ENCODE results near the gene NKAIN2. TPM values are rescaled to one million over a fixed set of nuclear protein-coding genes. Genes with fewer than 3 reads are reported as not detected.

The NKAIN2 gene
- total and polyA plus RNA-seq, 7 donors, result under 0.01 to 4.4 (median 0.75) TPM; not detected in 1

- DNase-seq, result no peak
- H3K27me3 ChIP-seq, result no peaks in the 10 kb centered on the region
- intact Hi-C loops (cut with DNase I), result no loop called here
- 93% methylated on average over 8 of the region's 8 CpGs for WGBS, 2 donors
- no peak overlapping the region for H3K4me3 ChIP-seq
- H3K9me3 ChIP-seq, result no peaks in the 10 kb centered on the region
- TF ChIP-seq POLR2A (IDR thresholded peaks at IDR 0.05) (no peak), EP300 (IDR thresholded peaks at IDR 0.05) (no peak), POLR2AphosphoS5 (IDR thresholded peaks at IDR 0.05) (no peak)
- TF ChIP-seq, protein P1, sequence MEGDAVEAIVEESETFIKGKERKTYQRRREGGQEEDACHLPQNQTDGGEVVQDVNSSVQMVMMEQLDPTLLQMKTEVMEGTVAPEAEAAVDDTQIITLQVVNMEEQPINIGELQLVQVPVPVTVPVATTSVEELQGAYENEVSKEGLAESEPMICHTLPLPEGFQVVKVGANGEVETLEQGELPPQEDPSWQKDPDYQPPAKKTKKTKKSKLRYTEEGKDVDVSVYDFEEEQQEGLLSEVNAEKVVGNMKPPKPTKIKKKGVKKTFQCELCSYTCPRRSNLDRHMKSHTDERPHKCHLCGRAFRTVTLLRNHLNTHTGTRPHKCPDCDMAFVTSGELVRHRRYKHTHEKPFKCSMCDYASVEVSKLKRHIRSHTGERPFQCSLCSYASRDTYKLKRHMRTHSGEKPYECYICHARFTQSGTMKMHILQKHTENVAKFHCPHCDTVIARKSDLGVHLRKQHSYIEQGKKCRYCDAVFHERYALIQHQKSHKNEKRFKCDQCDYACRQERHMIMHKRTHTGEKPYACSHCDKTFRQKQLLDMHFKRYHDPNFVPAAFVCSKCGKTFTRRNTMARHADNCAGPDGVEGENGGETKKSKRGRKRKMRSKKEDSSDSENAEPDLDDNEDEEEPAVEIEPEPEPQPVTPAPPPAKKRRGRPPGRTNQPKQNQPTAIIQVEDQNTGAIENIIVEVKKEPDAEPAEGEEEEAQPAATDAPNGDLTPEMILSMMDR (IDR thresholded peaks at IDR 0.05), result no peak
- no peak overlapping the region for H3K27ac ChIP-seq
- no peaks in the 10 kb centered on the region for H3K36me3 ChIP-seq
- H3K4me1 ChIP-seq, result no peaks in the 10 kb centered on the region
Measured at GRCh38 chr6:124193132-124193531, 389.5 kb downstream of the NKAIN2 start.

DNA sequence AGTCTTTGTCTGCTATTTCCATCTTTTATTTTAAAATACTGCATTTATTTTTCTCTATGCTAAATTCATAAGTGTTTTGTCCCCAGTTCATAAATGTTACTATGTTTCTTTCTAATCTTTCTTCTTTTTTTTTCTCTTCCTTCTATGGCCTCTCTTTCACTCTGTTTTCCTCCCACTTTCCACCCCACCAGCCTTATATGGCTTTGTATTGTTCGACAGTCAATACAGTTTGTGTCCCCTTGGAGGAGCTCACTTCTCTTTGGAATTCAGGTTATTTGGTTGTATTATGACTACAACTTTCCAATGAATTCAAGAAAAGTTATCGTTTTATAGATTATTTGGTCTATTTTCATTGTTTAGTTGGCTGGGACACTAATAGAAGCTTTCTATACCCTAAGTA lies 393.5 kb downstream of the NKAIN2 start:
- 71 to 84% methylated on average over 2 of the region's 2 CpGs for WGBS, 2 donors
- Histone ChIP-seq H3K27me3 (no peaks in the 10 kb centered on the region), H3K4me3 (no peak overlapping the region), H3K4me1 (no peaks in the 10 kb centered on the region), H3K27ac (no peak overlapping the region), H3K36me3 (no peaks in the 10 kb centered on the region), H3K9me3 (no peaks in the 10 kb centered on the region)
- DNase-seq, result no peak
- intact Hi-C loops (cut with DNase I), result no loop called here
- no peak for TF ChIP-seq POLR2A (IDR thresholded peaks at IDR 0.05)
- no peak for TF ChIP-seq POLR2AphosphoS5 (IDR thresholded peaks at IDR 0.05)
- TF ChIP-seq EP300 (IDR thresholded peaks at IDR 0.05), result no peak
- TF ChIP-seq, protein P1 (IDR thresholded peaks at IDR 0.05), result no peak

GRCh38 chr6:124199286-124199685 lies 395.6 kb downstream of the NKAIN2 start:
- no peaks in the 10 kb centered on the region for H3K4me1 ChIP-seq
- no peak for DNase-seq
- H3K27ac ChIP-seq, result no peak overlapping the region
- H3K27me3 ChIP-seq, result no peaks in the 10 kb centered on the region
- no peaks in the 10 kb centered on the region for H3K36me3 ChIP-seq
- H3K4me3 ChIP-seq, result no peak overlapping the region
- TF ChIP-seq POLR2AphosphoS5 (IDR thresholded peaks at IDR 0.05) (no peak), POLR2A (IDR thresholded peaks at IDR 0.05) (no peak), EP300 (IDR thresholded peaks at IDR 0.05) (no peak)
- TF ChIP-seq, protein P1 (IDR thresholded peaks at IDR 0.05), result no peak
- intact Hi-C loops (cut with DNase I), result no loop called here
- 56 to 76% methylated on average over 3 of the region's 3 CpGs for WGBS, 2 donors
- H3K9me3 ChIP-seq, result no peaks in the 10 kb centered on the region

DNA sequence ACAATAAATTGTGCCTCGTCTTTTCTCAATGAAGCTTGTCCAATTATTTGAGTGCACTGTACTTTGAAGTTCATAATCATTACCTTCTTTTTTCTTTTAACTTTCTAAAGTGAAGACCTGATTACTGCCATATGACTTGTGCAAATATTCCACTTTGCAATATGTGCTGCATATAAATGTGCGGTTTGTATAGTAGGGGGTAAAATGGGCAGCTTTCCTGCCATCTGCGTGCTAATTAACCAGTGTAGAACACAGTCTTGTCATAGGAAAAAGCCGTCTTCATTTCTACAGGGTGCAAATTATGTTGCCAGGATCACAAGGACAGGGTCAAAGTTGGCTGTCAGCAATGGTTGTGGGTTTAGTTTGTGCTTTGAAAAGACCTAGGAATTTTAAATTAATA lies 397.0 kb downstream of the NKAIN2 start:
- WGBS, 2 donors, result 83 to 87% methylated on average over 4 of the region's 4 CpGs
- Histone ChIP-seq H3K27ac (no peak overlapping the region), H3K27me3 (no peaks in the 10 kb centered on the region), H3K4me3 (no peak overlapping the region), H3K9me3 (no peaks in the 10 kb centered on the region), H3K36me3 (no peaks in the 10 kb centered on the region), H3K4me1 (no peaks in the 10 kb centered on the region)
- no peak for DNase-seq
- TF ChIP-seq POLR2A (IDR thresholded peaks at IDR 0.05), result no peak
- no peak for TF ChIP-seq POLR2AphosphoS5 (IDR thresholded peaks at IDR 0.05)
- no peak for TF ChIP-seq EP300 (IDR thresholded peaks at IDR 0.05)
- intact Hi-C loops (cut with DNase I), result no loop called here

DNA sequence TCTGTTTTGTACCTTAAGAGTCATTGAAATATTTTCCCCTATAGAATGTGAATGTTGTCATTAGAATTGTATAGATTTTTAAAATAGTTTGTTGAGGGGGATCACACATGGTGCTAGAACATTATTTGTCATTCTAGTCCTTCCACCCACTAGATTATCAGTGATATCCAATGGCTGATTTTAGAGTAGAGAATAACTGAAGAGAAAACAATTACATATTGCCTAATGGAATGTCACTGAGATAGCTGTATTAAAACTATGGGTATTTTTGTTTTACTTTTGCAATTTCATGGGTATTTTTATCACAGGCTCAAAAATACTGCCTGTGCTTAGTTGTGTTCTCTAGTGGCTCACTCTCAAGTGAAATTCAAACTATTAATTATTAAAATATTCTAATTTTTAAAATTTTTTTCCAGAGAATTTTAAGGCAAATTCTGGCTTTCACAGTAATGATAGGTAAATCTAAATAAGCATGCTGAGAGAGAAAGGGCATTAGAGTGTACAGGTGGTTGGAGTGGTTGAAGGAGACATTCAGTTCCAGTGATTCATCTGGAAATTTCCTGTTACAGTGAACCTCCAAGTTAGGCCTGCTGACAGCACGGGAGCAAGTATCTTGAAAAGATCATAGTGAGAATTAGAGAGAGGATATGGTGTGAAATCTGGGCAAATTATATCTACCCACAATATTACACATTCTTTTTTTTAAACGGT lies 399.6 kb downstream of the NKAIN2 start:
- 66 to 76% methylated on average over 2 of the region's 2 CpGs for WGBS, 2 donors

More for the DNA sequence above, 399.6 kb downstream of the NKAIN2 start:
- DNase-seq, result no peak
- Histone ChIP-seq H3K4me1 (no peaks in the 10 kb centered on the region), H3K9me3 (no peaks in the 10 kb centered on the region), H3K27ac (no peak overlapping the region), H3K27me3 (no peaks in the 10 kb centered on the region), H3K4me3 (no peak overlapping the region), H3K36me3 (no peaks in the 10 kb centered on the region)
- TF ChIP-seq POLR2AphosphoS5 (IDR thresholded peaks at IDR 0.05), result no peak
- TF ChIP-seq, protein P1 (IDR thresholded peaks at IDR 0.05), result no peak
- no peak for TF ChIP-seq EP300 (IDR thresholded peaks at IDR 0.05)
- TF ChIP-seq POLR2A (IDR thresholded peaks at IDR 0.05), result no peak
- intact Hi-C loops (cut with DNase I), result no loop called here

All from sigmoid colon (tissue), 7 donors.